ENCODE measurements around the gene MPV17.

- TF ChIP-seq NFE2L2 (conservative IDR thresholded peaks at IDR 0.05; ENCODE audit: low read length) (no peak), EHMT2 (IDR thresholded peaks at IDR 0.05; ENCODE audit: low read depth) (no peak), RFX5 (IDR thresholded peaks at IDR 0.05) (no peak), POLR2A (IDR thresholded peaks at IDR 0.05; ENCODE audit: low read length) (no peak), ZFP36 (IDR thresholded peaks at IDR 0.05; ENCODE audit: borderline replicate concordance, partially characterized antibody) (no peak), ZSCAN20 (CRISPR knock-in tag; IDR thresholded peaks at IDR 0.05) (no peak), REST (IDR thresholded peaks at IDR 0.05) (no peak)
- TF ChIP-seq, protein P1, sequence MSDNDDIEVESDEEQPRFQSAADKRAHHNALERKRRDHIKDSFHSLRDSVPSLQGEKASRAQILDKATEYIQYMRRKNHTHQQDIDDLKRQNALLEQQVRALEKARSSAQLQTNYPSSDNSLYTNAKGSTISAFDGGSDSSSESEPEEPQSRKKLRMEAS (IDR thresholded peaks at IDR 0.05), result no peak
- TF ChIP-seq, protein P2, sequence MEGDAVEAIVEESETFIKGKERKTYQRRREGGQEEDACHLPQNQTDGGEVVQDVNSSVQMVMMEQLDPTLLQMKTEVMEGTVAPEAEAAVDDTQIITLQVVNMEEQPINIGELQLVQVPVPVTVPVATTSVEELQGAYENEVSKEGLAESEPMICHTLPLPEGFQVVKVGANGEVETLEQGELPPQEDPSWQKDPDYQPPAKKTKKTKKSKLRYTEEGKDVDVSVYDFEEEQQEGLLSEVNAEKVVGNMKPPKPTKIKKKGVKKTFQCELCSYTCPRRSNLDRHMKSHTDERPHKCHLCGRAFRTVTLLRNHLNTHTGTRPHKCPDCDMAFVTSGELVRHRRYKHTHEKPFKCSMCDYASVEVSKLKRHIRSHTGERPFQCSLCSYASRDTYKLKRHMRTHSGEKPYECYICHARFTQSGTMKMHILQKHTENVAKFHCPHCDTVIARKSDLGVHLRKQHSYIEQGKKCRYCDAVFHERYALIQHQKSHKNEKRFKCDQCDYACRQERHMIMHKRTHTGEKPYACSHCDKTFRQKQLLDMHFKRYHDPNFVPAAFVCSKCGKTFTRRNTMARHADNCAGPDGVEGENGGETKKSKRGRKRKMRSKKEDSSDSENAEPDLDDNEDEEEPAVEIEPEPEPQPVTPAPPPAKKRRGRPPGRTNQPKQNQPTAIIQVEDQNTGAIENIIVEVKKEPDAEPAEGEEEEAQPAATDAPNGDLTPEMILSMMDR (IDR thresholded peaks at IDR 0.05), result no peak
Measured at GRCh38 chr2:27313882-27314645, 8.8 kb downstream of the MPV17 start.
